Lower leg skin (tissue), 3 donors: ENCODE results near the gene EMP2.

Experiments used
- POLR2A ChIP-seq, 2 donors: fragments of 450-650 bp; IDR thresholded peaks; one replicate each; pipeline ENCODE4 v1.6.1; 2016 to 2017; ENCODE audit warnings: antibody characterized with exemption in 2 of 2, mild to moderate bottlenecking in 1 of 2, moderate library complexity in 1 of 2
- TF ChIP-seq, protein P1 (sequence below), 3 donors: fragments of 450-650 bp; IDR thresholded peaks; one replicate each; pipeline ENCODE4 v1.5.1; 2016; ENCODE audit warnings: antibody characterized with exemption in 3 of 3, mild to moderate bottlenecking in 3 of 3, moderate library complexity in 2 of 3

DNA sequence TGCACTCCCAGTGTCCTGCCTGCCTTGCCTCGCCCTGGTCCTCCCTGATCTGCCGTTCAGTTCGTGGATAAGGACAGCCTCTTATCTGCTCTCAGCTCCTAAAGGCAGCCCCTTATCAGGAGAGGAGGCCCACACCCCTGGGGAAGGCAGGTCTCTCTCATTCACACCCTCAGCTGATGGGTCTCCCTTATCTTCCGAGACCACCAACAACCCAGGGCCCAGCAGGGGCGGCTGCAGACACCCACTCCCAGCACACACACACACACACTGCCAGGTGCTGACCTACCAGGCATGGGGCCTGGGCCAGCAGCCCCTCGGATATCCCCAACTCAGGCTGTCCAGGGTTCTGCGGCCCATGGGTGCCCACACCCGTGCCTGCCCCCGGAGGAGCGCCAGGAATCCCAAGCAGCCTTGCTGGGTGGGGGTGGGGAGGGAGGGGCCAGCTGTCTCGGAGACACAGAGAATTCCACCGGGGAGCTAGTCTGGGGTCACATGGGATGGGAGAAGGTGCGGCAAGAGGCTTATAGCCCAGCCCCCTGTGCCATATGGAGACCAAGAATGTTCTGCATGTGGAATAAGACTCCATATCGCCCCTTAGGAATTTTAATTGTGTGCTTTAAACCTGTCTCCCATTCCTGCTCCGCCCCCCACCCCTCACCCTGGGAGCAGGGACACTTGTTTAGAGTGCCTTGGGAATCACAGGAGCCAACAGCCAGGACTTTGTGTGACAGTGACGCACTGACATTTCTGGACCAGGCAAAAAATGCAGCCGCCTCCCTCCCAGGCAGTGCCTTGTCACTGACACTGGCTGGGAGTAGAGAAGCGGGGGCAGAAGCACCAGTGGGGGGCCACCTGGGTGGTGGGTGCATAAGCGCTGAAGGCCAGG, 41.9 kb upstream of the EMP2 start:
- TF ChIP-seq, protein P1, sequence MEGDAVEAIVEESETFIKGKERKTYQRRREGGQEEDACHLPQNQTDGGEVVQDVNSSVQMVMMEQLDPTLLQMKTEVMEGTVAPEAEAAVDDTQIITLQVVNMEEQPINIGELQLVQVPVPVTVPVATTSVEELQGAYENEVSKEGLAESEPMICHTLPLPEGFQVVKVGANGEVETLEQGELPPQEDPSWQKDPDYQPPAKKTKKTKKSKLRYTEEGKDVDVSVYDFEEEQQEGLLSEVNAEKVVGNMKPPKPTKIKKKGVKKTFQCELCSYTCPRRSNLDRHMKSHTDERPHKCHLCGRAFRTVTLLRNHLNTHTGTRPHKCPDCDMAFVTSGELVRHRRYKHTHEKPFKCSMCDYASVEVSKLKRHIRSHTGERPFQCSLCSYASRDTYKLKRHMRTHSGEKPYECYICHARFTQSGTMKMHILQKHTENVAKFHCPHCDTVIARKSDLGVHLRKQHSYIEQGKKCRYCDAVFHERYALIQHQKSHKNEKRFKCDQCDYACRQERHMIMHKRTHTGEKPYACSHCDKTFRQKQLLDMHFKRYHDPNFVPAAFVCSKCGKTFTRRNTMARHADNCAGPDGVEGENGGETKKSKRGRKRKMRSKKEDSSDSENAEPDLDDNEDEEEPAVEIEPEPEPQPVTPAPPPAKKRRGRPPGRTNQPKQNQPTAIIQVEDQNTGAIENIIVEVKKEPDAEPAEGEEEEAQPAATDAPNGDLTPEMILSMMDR (IDR thresholded peaks at IDR 0.05): no peak
- no peak for TF ChIP-seq POLR2A (IDR thresholded peaks at IDR 0.05)
